ENCODE measurements around the gene BEGAIN.
"Not testable (repeated sequence)": the region's sequence is repeated elsewhere in the genome, so short reads cannot be mapped to it uniquely, and the experiment has no call there.

BEGAIN gene

GRCh38 chr14:100524933-100525243 lies 62.3 kb downstream of the BEGAIN start:
- ChIA-PET POLR2A (ENCODE audit: low non-redundant PET) (no interaction called here), CTCF (interaction anchor here (0.6 to 0.7 kb wide), 2 partner anchors 83 to 105 kb away, joined by 3 read pairs; no protein-coding TSS in a partner anchor)
- no peak for DNase-seq (ENCODE audit: low spot score)

DNA sequence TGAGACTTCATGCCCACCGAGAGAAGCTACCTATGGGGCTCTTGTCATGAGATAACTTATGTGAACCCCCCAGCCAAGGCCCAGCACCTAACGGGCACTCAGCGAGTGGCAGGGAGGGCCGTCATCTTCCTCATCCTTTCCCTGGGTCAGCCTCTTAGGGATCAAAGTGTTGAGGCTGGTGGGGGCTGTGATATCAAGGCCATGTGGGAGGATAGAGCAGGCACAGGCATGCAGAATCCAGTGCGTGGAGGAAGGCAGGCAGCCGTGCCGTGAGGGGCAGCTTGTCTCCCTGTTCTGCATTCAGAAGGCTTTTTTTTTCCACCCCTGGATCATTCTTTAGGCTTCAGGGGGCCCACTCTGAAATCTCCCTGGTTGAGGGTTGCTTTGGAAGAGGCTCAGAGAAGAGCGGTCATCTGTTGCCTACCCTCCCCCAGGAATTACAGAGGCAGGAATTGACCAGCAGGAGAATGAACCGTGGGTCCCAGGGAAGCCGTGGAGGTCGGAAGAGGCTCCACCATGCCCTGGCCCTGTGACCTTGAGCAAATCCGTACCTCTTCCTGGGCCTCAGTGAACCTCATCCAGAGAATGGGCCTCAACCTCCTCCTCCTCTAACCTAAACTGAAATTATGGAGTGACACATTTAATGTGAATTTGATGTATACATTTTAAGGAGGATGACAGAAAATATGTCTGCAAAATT lies 62.8 kb downstream of the BEGAIN start:
- no peak for DNase-seq (ENCODE audit: low spot score)
- TF ChIP-seq, protein P1, sequence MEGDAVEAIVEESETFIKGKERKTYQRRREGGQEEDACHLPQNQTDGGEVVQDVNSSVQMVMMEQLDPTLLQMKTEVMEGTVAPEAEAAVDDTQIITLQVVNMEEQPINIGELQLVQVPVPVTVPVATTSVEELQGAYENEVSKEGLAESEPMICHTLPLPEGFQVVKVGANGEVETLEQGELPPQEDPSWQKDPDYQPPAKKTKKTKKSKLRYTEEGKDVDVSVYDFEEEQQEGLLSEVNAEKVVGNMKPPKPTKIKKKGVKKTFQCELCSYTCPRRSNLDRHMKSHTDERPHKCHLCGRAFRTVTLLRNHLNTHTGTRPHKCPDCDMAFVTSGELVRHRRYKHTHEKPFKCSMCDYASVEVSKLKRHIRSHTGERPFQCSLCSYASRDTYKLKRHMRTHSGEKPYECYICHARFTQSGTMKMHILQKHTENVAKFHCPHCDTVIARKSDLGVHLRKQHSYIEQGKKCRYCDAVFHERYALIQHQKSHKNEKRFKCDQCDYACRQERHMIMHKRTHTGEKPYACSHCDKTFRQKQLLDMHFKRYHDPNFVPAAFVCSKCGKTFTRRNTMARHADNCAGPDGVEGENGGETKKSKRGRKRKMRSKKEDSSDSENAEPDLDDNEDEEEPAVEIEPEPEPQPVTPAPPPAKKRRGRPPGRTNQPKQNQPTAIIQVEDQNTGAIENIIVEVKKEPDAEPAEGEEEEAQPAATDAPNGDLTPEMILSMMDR (conservative IDR thresholded peaks at IDR 0.05; ENCODE audit: low read depth) = no peak
- ChIA-PET POLR2A (ENCODE audit: low non-redundant PET) (no interaction called here), CTCF (interaction anchor here (0.7 kb wide), 1 partner anchor 83 kb away, joined by 3 read pairs; no protein-coding TSS in a partner anchor)
- no peak overlapping the region for H3K27ac ChIP-seq

More at GRCh38 chr14:100524933-100525243, 62.3 kb downstream of the BEGAIN start:
- no peak overlapping the region for H3K27ac ChIP-seq
- TF ChIP-seq, protein P1 (conservative IDR thresholded peaks at IDR 0.05; ENCODE audit: low read depth) = no peak

- TF ChIP-seq, protein P1 (conservative IDR thresholded peaks at IDR 0.05; ENCODE audit: low read depth) = no peak
- DNase-seq (ENCODE audit: low spot score) = no peak
- CTCF ChIA-PET = no interaction called here
- POLR2A ChIA-PET (ENCODE audit: low non-redundant PET) = no interaction called here
- H3K27ac ChIP-seq = no peak overlapping the region
Measured at GRCh38 chr14:100523843-100524169, 63.4 kb downstream of the BEGAIN start.

DNA sequence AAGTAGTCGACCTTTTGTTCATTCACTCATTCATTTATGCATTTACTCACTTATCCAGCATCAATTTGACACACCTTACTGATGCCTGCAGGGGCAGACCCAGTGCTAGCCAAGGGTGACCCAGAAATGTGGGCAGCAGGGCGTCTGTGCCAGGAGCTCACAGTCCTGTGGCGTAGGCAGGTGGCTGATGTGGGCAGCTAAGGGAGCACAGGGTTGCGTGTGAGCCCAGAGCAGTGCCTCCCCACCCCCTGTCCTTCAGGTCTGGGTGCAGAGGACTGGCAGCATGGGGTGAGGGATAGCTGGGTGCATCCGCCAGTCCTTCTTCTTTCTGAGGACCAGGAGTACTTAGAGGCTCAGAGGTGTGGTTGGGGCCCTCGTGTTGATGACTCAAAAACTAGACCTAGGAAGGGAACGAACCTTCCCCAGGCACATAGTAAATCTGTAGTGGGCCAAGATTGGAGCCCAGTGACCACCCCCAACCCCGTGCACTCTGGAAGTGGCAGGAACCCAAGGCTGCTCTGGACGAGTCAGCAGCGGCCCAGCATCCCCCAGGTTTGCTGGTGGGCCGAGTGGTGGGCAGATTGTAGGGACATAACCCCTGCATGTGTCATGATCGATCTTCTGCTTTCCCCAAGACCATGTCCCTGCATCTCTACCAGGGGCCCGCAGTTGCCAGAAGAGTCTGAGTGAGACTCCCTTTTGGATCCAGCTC lies 63.9 kb downstream of the BEGAIN start:
- ChIA-PET CTCF (no interaction called here), POLR2A (ENCODE audit: low non-redundant PET) (no interaction called here)
- TF ChIP-seq, protein P1 (conservative IDR thresholded peaks at IDR 0.05; ENCODE audit: low read depth) = no peak
- DNase-seq (ENCODE audit: low spot score) = no peak
- H3K27ac ChIP-seq = no peak overlapping the region

GRCh38 chr14:100522616-100523099 lies 64.6 kb downstream of the BEGAIN start:
- ChIA-PET CTCF (no interaction called here), POLR2A (ENCODE audit: low non-redundant PET) (no interaction called here)
- no peak for DNase-seq (ENCODE audit: low spot score)
- no peak overlapping the region for H3K27ac ChIP-seq
- TF ChIP-seq, protein P1 (conservative IDR thresholded peaks at IDR 0.05; ENCODE audit: low read depth) = no peak

GRCh38 chr14:100506053-100506452 lies 81.2 kb downstream of the BEGAIN start:
- H3K27ac ChIP-seq; POLR2A ChIA-PET (ENCODE audit: low non-redundant PET); DNase-seq (ENCODE audit: low spot score): not testable (repeated sequence)
- CTCF ChIA-PET = interaction anchor here (0.6 kb wide), 1 partner anchor 134 kb away, joined by 3 read pairs; no protein-coding TSS in a partner anchor
